ENCODE data around the gene GPR107. TPM values are rescaled to one million over a fixed set of nuclear protein-coding genes. Genes with fewer than 3 reads are reported as not detected.

Gene GPR107
- total and polyA plus RNA-seq, 2 experiments from 2014 or later, result 6.2 to 30.7 TPM

GRCh38 chr9:130124085-130124860 lies 70.6 kb downstream of the GPR107 start (continued):
- TF ChIP-seq REST (IDR thresholded peaks at IDR 0.05; ENCODE audit: unreplicated experiment) (no peak), EZH2 (IDR thresholded peaks at IDR 0.05; ENCODE audit: low read depth, unreplicated experiment) (no peak), ZNF331 (CRISPR knock-in tag; IDR thresholded peaks at IDR 0.05; ENCODE audit: low read depth) (no peak), NANOG (IDR thresholded peaks at IDR 0.05; ENCODE audit: borderline replicate concordance) (no peak), JUNB (IDR thresholded peaks at IDR 0.05; ENCODE audit: unreplicated experiment) (no peak), CREB1 (CRISPR knock-in tag; IDR thresholded peaks at IDR 0.05; ENCODE audit: low read depth) (no peak)

GRCh38 chr9:130126721-130127433 lies 73.2 kb downstream of the GPR107 start:
- H3K4me3 ChIP-seq, result no peak overlapping the region
- no peaks in the 10 kb centered on the region for H3K9me2 ChIP-seq (ENCODE audit: insufficient read depth)
- H3K27me3 Mint-ChIP-seq (ENCODE audit: insufficient read depth, low read depth, poor library complexity), result peaks cover 10% of the 10 kb centered on the region
- no peak overlapping the region for H3K4me3 Mint-ChIP-seq
- H3K4me2 ChIP-seq, result no peak overlapping the region
- no peak overlapping the region for H2AFZ ChIP-seq
- H4K20me1 ChIP-seq (replicated peaks; ENCODE audit: insufficient read depth), result no peaks in the 10 kb centered on the region; the same call in 1 of the 2 replicates
- no peaks in the 10 kb centered on the region for H3K79me2 ChIP-seq (replicated peaks; ENCODE audit: insufficient read depth)
- H3K27ac Mint-ChIP-seq, result peak overlapping the region; percentile 38; the same call in 1 of the 2 replicates
- peaks cover 17% of the 10 kb centered on the region for H3K36me3 Mint-ChIP-seq (ENCODE audit: low read depth)
- H3K36me3 ChIP-seq (ENCODE audit: insufficient read depth), result peaks cover 10% of the 10 kb centered on the region; the same call in 1 of the 2 replicates
- H3K4me1 Mint-ChIP-seq, result peaks cover 14% of the 10 kb centered on the region
- H3K9me3 Mint-ChIP-seq, result no peaks in the 10 kb centered on the region
- 0 out of 2 replicates have a peak, but pooled peaks cover 5% of the 10 kb centered on the region for H3F3A ChIP-seq (replicated peaks; ENCODE audit: low read depth)
- H3K27ac ChIP-seq (ENCODE audit: low read depth), result 0 out of 2 replicates have a peak overlapping the region, but pooled peaks have one; percentile 14
- ATAC-seq (no peak), DNase-seq (ENCODE audit: low spot score) (no peak)
- H3K27me3 ChIP-seq (ENCODE audit: insufficient read depth), result no peaks in the 10 kb centered on the region
- H3K4me1 ChIP-seq (ENCODE audit: insufficient read depth), result no peaks in the 10 kb centered on the region
- no peak for TF ChIP-seq NANOG (IDR thresholded peaks at IDR 0.05; ENCODE audit: borderline replicate concordance)
- TF ChIP-seq ZNF114 (CRISPR knock-in tag; IDR thresholded peaks at IDR 0.05), result no peak
- no peak for TF ChIP-seq ZNF462 (CRISPR knock-in tag; IDR thresholded peaks at IDR 0.05)
- no peak for TF ChIP-seq ZNF331 (CRISPR knock-in tag; IDR thresholded peaks at IDR 0.05; ENCODE audit: low read depth)
- TF ChIP-seq JUNB (IDR thresholded peaks at IDR 0.05; ENCODE audit: unreplicated experiment), result no peak
- no peak for TF ChIP-seq POLR2AphosphoS5 (IDR thresholded peaks at IDR 0.05; ENCODE audit: low read depth)
- TF ChIP-seq CTCF (conservative IDR thresholded peaks at IDR 0.05; ENCODE audit: low read depth in 2 of 2), result no peak
- no peak for TF ChIP-seq EZH2phosphoT487 (IDR thresholded peaks at IDR 0.05; ENCODE audit: unreplicated experiment)

Data from GM23338 (cell line).